Stimulated activated CD8-positive, alpha-beta memory T cell treated with anti-CD3 and anti-CD28 coated beads, Interleukin-4, amount 100 ng/mL, for 24 hours (primary cell): Measurements from ENCODE around the gene EIPR1.

ENCODE experiments used
- DNase-seq: peaks from one replicate; pipeline ENCODE4 v3.0.0-alpha.2; 2020; ENCODE audit warnings: low read depth

Gene EIPR1

GRCh38 chr2:3174626-3175567 is 202.7 kb downstream of the EIPR1 start:
- DNase-seq = no peak

- DNase-seq = no peak
Measured at GRCh38 chr2:3173031-3173430, 204.6 kb downstream of the EIPR1 start.

GRCh38 chr2:3172265-3172935 is 205.2 kb downstream of the EIPR1 start:
- DNase-seq = no peak

GRCh38 chr2:3171564-3172264 is 205.9 kb downstream of the EIPR1 start:
- DNase-seq = no peak

GRCh38 chr2:3170792-3171455 is 206.7 kb downstream of the EIPR1 start:
- DNase-seq = no peak

GRCh38 chr2:3169106-3169870 is 208.3 kb downstream of the EIPR1 start:
- no peak for DNase-seq

- DNase-seq = no peak
Measured at GRCh38 chr2:3168230-3168891, 209.3 kb downstream of the EIPR1 start.

GRCh38 chr2:3163401-3163800 is 214.2 kb downstream of the EIPR1 start:
- DNase-seq = no peak

- DNase-seq = no peak
Measured at GRCh38 chr2:3162442-3163077, 215.1 kb downstream of the EIPR1 start.

GRCh38 chr2:3160751-3161330 is 216.8 kb downstream of the EIPR1 start:
- no peak for DNase-seq

GRCh38 chr2:3159782-3160545 is 217.7 kb downstream of the EIPR1 start:
- DNase-seq = no peak

GRCh38 chr2:3154700-3155099 is 222.9 kb downstream of the EIPR1 start:
- no peak for DNase-seq

GRCh38 chr2:3154146-3154545 is 223.5 kb downstream of the EIPR1 start:
- DNase-seq = no peak

GRCh38 chr2:3151153-3151918 is 226.3 kb downstream of the EIPR1 start:
- DNase-seq = no peak

GRCh38 chr2:3149441-3150217 is 228.0 kb downstream of the EIPR1 start:
- no peak for DNase-seq

- no peak for DNase-seq
Measured at GRCh38 chr2:3148716-3149115, 228.9 kb downstream of the EIPR1 start.
